Uterus (tissue), 2 donors: Measurements from ENCODE around the gene ASTN2.

Experiments
- POLR2A ChIP-seq, 2 donors: fragments of 450-650 bp; IDR thresholded peaks; one replicate each; pipeline ENCODE4 v1.6.1; 2016; ENCODE audit warnings: antibody characterized with exemption in 2 of 2, mild to moderate bottlenecking in 1 of 2, moderate library complexity in 1 of 2
- TF ChIP-seq, protein P1 (sequence below), 4 experiments: fragments of 200-600 bp in 2 of 4; fragments of 450-650 bp in 2 of 4; sonication (generic) in 2 of 4; IDR thresholded peaks; one replicate each; pipeline ENCODE4 v1.5.1; 2016 to 2019; ENCODE audit warnings: antibody characterized with exemption in 4 of 4, mild to moderate bottlenecking in 2 of 4, moderate library complexity in 1 of 4

DNA sequence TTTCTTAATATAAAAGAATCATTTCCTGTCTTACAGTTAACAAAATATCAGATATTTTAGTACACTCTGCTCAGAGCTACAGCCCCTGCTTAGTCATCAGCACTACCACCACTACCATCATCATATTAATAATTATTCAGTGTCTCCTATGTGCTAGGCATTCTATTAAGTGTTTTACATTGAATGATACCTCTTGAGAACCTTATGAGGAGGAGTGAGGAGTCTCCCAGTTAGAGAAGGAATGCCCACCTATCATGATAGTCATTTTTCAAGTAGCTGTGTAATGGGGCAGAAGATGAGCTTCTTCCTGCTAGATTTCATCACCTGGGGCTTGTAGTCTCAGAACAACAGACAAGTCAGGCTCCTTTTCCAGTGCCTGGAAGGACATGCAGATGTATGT is 489.7 kb downstream of the ASTN2 start:
- TF ChIP-seq, protein P1, sequence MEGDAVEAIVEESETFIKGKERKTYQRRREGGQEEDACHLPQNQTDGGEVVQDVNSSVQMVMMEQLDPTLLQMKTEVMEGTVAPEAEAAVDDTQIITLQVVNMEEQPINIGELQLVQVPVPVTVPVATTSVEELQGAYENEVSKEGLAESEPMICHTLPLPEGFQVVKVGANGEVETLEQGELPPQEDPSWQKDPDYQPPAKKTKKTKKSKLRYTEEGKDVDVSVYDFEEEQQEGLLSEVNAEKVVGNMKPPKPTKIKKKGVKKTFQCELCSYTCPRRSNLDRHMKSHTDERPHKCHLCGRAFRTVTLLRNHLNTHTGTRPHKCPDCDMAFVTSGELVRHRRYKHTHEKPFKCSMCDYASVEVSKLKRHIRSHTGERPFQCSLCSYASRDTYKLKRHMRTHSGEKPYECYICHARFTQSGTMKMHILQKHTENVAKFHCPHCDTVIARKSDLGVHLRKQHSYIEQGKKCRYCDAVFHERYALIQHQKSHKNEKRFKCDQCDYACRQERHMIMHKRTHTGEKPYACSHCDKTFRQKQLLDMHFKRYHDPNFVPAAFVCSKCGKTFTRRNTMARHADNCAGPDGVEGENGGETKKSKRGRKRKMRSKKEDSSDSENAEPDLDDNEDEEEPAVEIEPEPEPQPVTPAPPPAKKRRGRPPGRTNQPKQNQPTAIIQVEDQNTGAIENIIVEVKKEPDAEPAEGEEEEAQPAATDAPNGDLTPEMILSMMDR (IDR thresholded peaks at IDR 0.05) = no peak
- TF ChIP-seq POLR2A (IDR thresholded peaks at IDR 0.05) = no peak
